NCI-H446 treated with DMSO at 0.1 percent for 48 hours (cell line): Measurements from ENCODE around the gene LAPTM5.
A peak's percentile ranks its signal among the peaks of the same experiment; 100 is the strongest.

Experiments used
- DNase-seq: peaks from one replicate; lab custom pipeline; 2025; lab: John Stamatoyannopoulos, UW

The LAPTM5 gene

GRCh38 chr1:30787266-30787665 lies 29.7 kb upstream of the LAPTM5 start:
- no peak for DNase-seq

- no peak for DNase-seq
These were observed 28.9 kb upstream of the LAPTM5 start for GRCh38 chr1:30786264-30786991.

GRCh38 chr1:30785714-30786113 lies 28.1 kb upstream of the LAPTM5 start:
- DNase-seq, result no peak

GRCh38 chr1:30785181-30785580 lies 27.6 kb upstream of the LAPTM5 start:
- DNase-seq, result no peak

- no peak for DNase-seq
These were observed 25.8 kb upstream of the LAPTM5 start for GRCh38 chr1:30783256-30783915.

- DNase-seq, result peak; percentile 45
These were observed 25.0 kb upstream of the LAPTM5 start for GRCh38 chr1:30782361-30783255.

GRCh38 chr1:30781906-30782305 lies 24.3 kb upstream of the LAPTM5 start:
- no peak for DNase-seq

- no peak for DNase-seq
These were observed 22.8 kb upstream of the LAPTM5 start for GRCh38 chr1:30780409-30780808.

- DNase-seq, result peak; percentile 29
These were observed 21.9 kb upstream of the LAPTM5 start for GRCh38 chr1:30779294-30780071.

- no peak for DNase-seq
These were observed 21.4 kb upstream of the LAPTM5 start for GRCh38 chr1:30778979-30779293.

GRCh38 chr1:30778154-30778978 lies 20.8 kb upstream of the LAPTM5 start:
- DNase-seq, result peak; percentile 87

GRCh38 chr1:30777904-30778153 lies 20.3 kb upstream of the LAPTM5 start:
- DNase-seq, result no peak

- no peak for DNase-seq
These were observed 19.7 kb upstream of the LAPTM5 start for GRCh38 chr1:30777060-30777903.

GRCh38 chr1:30776097-30777059 lies 18.8 kb upstream of the LAPTM5 start:
- DNase-seq, result no peak

- DNase-seq, result no peak
These were observed 17.9 kb upstream of the LAPTM5 start for GRCh38 chr1:30775433-30775975.

- DNase-seq, result no peak
These were observed 17.2 kb upstream of the LAPTM5 start for GRCh38 chr1:30774550-30775432.

GRCh38 chr1:30773722-30774358 lies 16.3 kb upstream of the LAPTM5 start:
- DNase-seq, result no peak

- DNase-seq, result no peak
These were observed 13.4 kb upstream of the LAPTM5 start for GRCh38 chr1:30771005-30771404.
